ENCODE data around the gene DLEC1.

The DLEC1 gene

GRCh38 chr3:38039101-38039898, at the start of gene DLEC1:
Gene DLEC1, plus strand, starts transcription at chr3:38039208. Its CDS starts 18 bp downstream, at chr3:38039226.
- no peak for DNase-seq

- DNase-seq = no peak
Observed at GRCh38 chr3:37989821-37990480, 49.1 kb upstream of the DLEC1 start.

- DNase-seq = no peak
Observed at GRCh38 chr3:37990527-37990926, 48.5 kb upstream of the DLEC1 start, which contains the start of gene VILL. Gene VILL, plus strand, starts transcription at chr3:37990786. Its CDS starts 2,887 bp downstream, at chr3:37993673.

GRCh38 chr3:37991109-37991508, 47.9 kb upstream of the DLEC1 start:
- DNase-seq = no peak

GRCh38 chr3:37991823-37992222, 47.2 kb upstream of the DLEC1 start:
- no peak for DNase-seq

- DNase-seq = no peak
Observed at GRCh38 chr3:37992271-37993066, 46.5 kb upstream of the DLEC1 start.

GRCh38 chr3:37993067-37993455, 45.9 kb upstream of the DLEC1 start:
- no peak for DNase-seq

- no peak for DNase-seq
Observed at GRCh38 chr3:37993460-37993819, 45.6 kb upstream of the DLEC1 start.

- no peak for DNase-seq
Observed at GRCh38 chr3:37993820-37994638, 45.0 kb upstream of the DLEC1 start.

GRCh38 chr3:37994639-37994972, 44.4 kb upstream of the DLEC1 start:
- DNase-seq = no peak

- DNase-seq = peak in 1 of 2 experiments; percentile 3
Observed at GRCh38 chr3:37995652-37996641, 43.1 kb upstream of the DLEC1 start.

GRCh38 chr3:37996785-37997301, 42.2 kb upstream of the DLEC1 start:
- DNase-seq = peak in 1 of 2 experiments; percentile 67

- no peak for DNase-seq
Observed at GRCh38 chr3:37997342-37997741, 41.7 kb upstream of the DLEC1 start.

- no peak for DNase-seq
Observed at GRCh38 chr3:37997791-37998370, 41.1 kb upstream of the DLEC1 start.

GRCh38 chr3:37999836-38000235, 39.2 kb upstream of the DLEC1 start:
- DNase-seq = no peak

GRCh38 chr3:38000242-38000916, 38.6 kb upstream of the DLEC1 start:
- no peak for DNase-seq

GRCh38 chr3:38000965-38001455, 38.0 kb upstream of the DLEC1 start:
- DNase-seq = no peak

GRCh38 chr3:38001456-38002081, 37.4 kb upstream of the DLEC1 start:
- no peak for DNase-seq

- DNase-seq = no peak
Observed at GRCh38 chr3:38002291-38002876, 36.6 kb upstream of the DLEC1 start.
